Esophagus squamous epithelium (tissue), 4 donors: ENCODE measurements around the gene SERINC4.
"Not testable (repeated sequence)": the region's sequence is repeated elsewhere in the genome, so short reads cannot be mapped to it uniquely, and the experiment has no call there.

Experiments
- CTCF ChIP-seq, 6 experiments: fragments of 450-650 bp in 4 of 6; fragments of 200-600 bp in 2 of 6; sonication (generic) in 2 of 6; IDR thresholded peaks; one replicate each; pipeline ENCODE4 v1.5.1; 2016 to 2019; ENCODE audit warnings: antibody characterized with exemption in 6 of 6, mild to moderate bottlenecking in 4 of 6, moderate library complexity in 4 of 6
- POLR2A ChIP-seq, 4 donors: fragments of 450-650 bp; IDR thresholded peaks; one replicate each; pipeline ENCODE4 v1.6.1; 2017; ENCODE audit warnings: antibody characterized with exemption in 4 of 4, mild to moderate bottlenecking in 4 of 4, moderate library complexity in 3 of 4

GRCh38 chr15:43825305-43825704 is 25.3 kb upstream of the SERINC4 start:
- not testable (repeated sequence) for TF ChIP-seq POLR2A, CTCF (IDR thresholded peaks at IDR 0.05)
